ENCODE data around the gene MCMBP.

Gene MCMBP

DNA sequence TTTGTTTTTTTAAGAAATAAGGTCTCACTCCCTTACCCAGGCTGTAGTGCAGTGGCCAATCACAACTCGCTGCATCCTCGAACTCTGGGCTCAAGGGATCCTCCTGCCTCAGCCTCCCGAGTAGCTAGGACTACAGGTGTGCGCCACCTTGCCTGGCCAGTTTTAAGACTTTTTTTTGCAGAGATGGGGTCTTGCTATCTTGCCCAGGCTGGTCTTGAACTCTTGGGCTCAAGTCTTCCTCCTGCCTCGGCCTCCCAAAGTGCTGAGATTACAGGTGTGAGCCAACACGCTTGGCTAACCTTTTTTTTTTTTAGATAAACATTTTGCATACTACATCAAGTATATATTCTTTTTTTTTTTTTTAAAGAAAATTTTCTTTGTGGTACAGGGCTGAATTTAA is 38.0 kb upstream of the MCMBP start:
- TF ChIP-seq, protein P1, sequence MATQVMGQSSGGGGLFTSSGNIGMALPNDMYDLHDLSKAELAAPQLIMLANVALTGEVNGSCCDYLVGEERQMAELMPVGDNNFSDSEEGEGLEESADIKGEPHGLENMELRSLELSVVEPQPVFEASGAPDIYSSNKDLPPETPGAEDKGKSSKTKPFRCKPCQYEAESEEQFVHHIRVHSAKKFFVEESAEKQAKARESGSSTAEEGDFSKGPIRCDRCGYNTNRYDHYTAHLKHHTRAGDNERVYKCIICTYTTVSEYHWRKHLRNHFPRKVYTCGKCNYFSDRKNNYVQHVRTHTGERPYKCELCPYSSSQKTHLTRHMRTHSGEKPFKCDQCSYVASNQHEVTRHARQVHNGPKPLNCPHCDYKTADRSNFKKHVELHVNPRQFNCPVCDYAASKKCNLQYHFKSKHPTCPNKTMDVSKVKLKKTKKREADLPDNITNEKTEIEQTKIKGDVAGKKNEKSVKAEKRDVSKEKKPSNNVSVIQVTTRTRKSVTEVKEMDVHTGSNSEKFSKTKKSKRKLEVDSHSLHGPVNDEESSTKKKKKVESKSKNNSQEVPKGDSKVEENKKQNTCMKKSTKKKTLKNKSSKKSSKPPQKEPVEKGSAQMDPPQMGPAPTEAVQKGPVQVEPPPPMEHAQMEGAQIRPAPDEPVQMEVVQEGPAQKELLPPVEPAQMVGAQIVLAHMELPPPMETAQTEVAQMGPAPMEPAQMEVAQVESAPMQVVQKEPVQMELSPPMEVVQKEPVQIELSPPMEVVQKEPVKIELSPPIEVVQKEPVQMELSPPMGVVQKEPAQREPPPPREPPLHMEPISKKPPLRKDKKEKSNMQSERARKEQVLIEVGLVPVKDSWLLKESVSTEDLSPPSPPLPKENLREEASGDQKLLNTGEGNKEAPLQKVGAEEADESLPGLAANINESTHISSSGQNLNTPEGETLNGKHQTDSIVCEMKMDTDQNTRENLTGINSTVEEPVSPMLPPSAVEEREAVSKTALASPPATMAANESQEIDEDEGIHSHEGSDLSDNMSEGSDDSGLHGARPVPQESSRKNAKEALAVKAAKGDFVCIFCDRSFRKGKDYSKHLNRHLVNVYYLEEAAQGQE (IDR thresholded peaks at IDR 0.05; ENCODE audit: low read depth) = no peak
- TF ChIP-seq FOXM1 (IDR thresholded peaks at IDR 0.05; ENCODE audit: borderline replicate concordance, low read depth) (no peak), EP300 (IDR thresholded peaks at IDR 0.05; ENCODE audit: borderline replicate concordance) (no peak), TAF1 (IDR thresholded peaks at IDR 0.05; ENCODE audit: low read depth) (no peak), EGR1 (IDR thresholded peaks at IDR 0.05) (no peak), TCF12 (IDR thresholded peaks at IDR 0.05; ENCODE audit: low read depth) (no peak), CEBPB (IDR thresholded peaks at IDR 0.05) (no peak), TEAD4 (IDR thresholded peaks at IDR 0.05) (no peak), NFIC (IDR thresholded peaks at IDR 0.05) (no peak), CREB1 (IDR thresholded peaks at IDR 0.05; ENCODE audit: low read depth) (no peak), YY1 (IDR thresholded peaks at IDR 0.05; ENCODE audit: low read depth) (no peak), ZBTB7A (IDR thresholded peaks at IDR 0.05; ENCODE audit: low read depth) (no peak), RAD21 (IDR thresholded peaks at IDR 0.05; ENCODE audit: low read depth) (no peak)
- TF ChIP-seq, protein P2, sequence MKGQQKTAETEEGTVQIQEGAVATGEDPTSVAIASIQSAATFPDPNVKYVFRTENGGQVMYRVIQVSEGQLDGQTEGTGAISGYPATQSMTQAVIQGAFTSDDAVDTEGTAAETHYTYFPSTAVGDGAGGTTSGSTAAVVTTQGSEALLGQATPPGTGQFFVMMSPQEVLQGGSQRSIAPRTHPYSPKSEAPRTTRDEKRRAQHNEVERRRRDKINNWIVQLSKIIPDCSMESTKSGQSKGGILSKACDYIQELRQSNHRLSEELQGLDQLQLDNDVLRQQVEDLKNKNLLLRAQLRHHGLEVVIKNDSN (IDR thresholded peaks at IDR 0.05) = no peak
- TF ChIP-seq, protein P3, sequence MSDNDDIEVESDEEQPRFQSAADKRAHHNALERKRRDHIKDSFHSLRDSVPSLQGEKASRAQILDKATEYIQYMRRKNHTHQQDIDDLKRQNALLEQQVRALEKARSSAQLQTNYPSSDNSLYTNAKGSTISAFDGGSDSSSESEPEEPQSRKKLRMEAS (IDR thresholded peaks at IDR 0.05) = no peak

DNA sequence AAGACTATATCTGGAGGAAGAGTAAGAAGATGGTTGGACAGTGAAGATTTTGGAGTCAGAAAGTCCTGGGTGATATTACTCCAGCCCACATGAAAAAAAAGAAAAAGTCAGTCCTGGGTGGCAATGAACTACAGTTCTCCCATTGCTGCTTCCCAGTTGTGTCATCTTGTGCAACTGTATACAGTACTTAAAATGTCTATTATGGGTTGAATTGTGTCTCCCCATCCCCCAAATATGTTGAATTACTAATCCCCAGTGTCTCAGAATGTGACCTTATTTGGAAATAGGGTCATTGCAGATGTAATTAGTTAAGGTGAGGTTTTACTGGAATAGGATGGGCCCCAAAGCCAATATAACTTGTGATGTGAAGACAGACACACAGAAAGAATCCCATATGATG is 35.5 kb upstream of the MCMBP start:
- no peak for TF ChIP-seq TEAD4 (IDR thresholded peaks at IDR 0.05)
- no peak for TF ChIP-seq NFIC (IDR thresholded peaks at IDR 0.05)

DNA sequence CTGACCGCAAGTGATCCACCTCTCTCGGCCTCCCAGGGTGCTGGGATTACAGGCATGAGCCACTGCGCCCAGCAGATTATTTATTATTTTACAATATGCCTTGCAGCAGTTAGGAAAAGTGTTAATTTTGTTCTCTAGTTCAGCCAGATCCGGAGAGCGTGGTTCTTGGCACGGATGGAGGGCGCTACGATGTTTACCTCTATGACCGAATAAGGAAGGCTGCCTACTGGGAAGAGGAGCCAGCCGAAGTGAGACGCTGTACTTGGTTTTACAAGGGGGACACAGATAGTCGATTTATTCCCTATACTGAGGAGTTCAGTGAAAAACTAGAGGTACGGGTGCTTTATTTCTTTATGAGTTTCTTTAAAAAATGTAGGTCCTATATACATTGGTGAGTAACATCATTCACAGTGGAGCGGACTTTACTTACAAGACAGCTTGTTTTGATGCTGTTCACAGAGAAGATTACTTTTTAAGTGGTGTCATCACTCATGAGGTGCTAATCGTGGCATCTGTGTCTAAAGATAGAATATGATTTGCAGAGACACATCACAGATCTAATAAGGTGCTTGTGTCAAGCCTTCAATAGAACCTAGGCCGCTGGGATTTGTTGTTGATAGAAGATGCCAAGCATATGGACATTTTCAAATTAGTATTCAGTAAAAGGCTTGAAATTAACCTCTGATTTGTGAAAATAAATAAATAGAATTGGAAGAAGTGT is 31.5 kb upstream of the MCMBP start:
- TF ChIP-seq TEAD4 (IDR thresholded peaks at IDR 0.05) (no peak), TCF12 (IDR thresholded peaks at IDR 0.05; ENCODE audit: low read depth) (no peak), CEBPB (IDR thresholded peaks at IDR 0.05) (no peak), FOXM1 (IDR thresholded peaks at IDR 0.05; ENCODE audit: borderline replicate concordance, low read depth) (no peak), ZBTB7A (IDR thresholded peaks at IDR 0.05; ENCODE audit: low read depth) (no peak), EP300 (IDR thresholded peaks at IDR 0.05; ENCODE audit: borderline replicate concordance) (no peak), CREB1 (IDR thresholded peaks at IDR 0.05; ENCODE audit: low read depth) (no peak), YY1 (IDR thresholded peaks at IDR 0.05; ENCODE audit: low read depth) (no peak), RAD21 (IDR thresholded peaks at IDR 0.05; ENCODE audit: low read depth) (no peak), NFIC (IDR thresholded peaks at IDR 0.05) (no peak), TAF1 (IDR thresholded peaks at IDR 0.05; ENCODE audit: low read depth) (no peak), EGR1 (IDR thresholded peaks at IDR 0.05) (no peak)
- TF ChIP-seq, protein P1 (IDR thresholded peaks at IDR 0.05; ENCODE audit: low read depth) = no peak
- TF ChIP-seq, protein P3 (IDR thresholded peaks at IDR 0.05) = no peak
- TF ChIP-seq, protein P2 (IDR thresholded peaks at IDR 0.05) = no peak

DNA sequence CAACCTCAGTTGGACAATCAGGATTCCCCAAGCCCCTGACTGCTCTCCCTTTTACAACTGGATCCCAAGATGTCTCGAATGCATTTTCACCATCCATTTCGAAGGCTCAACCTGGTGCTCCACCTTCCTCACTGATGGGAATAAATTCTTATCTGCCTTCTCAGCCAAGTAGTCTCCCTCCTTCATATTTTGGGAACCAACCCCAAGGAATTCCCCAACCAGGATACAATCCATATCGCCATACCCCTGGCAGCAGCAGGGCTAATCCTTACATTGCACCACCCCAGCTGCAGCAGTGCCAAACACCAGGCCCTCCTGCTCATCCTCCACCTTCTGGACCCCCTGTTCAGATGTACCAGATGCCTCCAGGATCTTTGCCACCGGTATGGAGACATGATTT is 25.9 kb upstream of the MCMBP start:
- no peak for TF ChIP-seq FOXM1 (IDR thresholded peaks at IDR 0.05; ENCODE audit: borderline replicate concordance, low read depth)
- TF ChIP-seq, protein P3 (IDR thresholded peaks at IDR 0.05) = no peak
- TF ChIP-seq EP300 (IDR thresholded peaks at IDR 0.05; ENCODE audit: borderline replicate concordance) = no peak
- no peak for TF ChIP-seq TEAD4 (IDR thresholded peaks at IDR 0.05)
- TF ChIP-seq CEBPB (IDR thresholded peaks at IDR 0.05) = no peak
- no peak for TF ChIP-seq CREB1 (IDR thresholded peaks at IDR 0.05; ENCODE audit: low read depth)
- TF ChIP-seq TCF12 (IDR thresholded peaks at IDR 0.05; ENCODE audit: low read depth) = no peak
- no peak for TF ChIP-seq RAD21 (IDR thresholded peaks at IDR 0.05; ENCODE audit: low read depth)
- TF ChIP-seq TAF1 (IDR thresholded peaks at IDR 0.05; ENCODE audit: low read depth) = no peak
- no peak for TF ChIP-seq NFIC (IDR thresholded peaks at IDR 0.05)
- TF ChIP-seq, protein P2 (IDR thresholded peaks at IDR 0.05) = no peak
